ENCODE results near the gene CYP4F22. TPM values are rescaled to one million over a fixed set of nuclear protein-coding genes. Genes with fewer than 3 reads are reported as not detected.

CYP4F22 gene
- total RNA-seq, 1 experiment from 2014 or later, result 4.9 TPM

GRCh38 chr19:15507068-15508034 lies 974 bp upstream of the CYP4F22 start:
- POLR2A ChIA-PET, result no interaction called here
- H3K9me3 ChIP-seq (ENCODE audit: control insufficient read depth in 1 of 2, insufficient read depth in 1 of 2, low read depth in 1 of 2, low read length in 2 of 2), result no peaks in the 10 kb centered on the region
- intact Hi-C loops (cut with micrococcal nuclease), result no loop called here
- H4K20me1 ChIP-seq (ENCODE audit: insufficient read depth), result no peaks in the 10 kb centered on the region
- TF ChIP-seq REST (IDR thresholded peaks at IDR 0.05; ENCODE audit: low read depth) (no peak), EZH2phosphoT487 (IDR thresholded peaks at IDR 0.05; ENCODE audit: borderline replicate concordance) (no peak), ATF3 (IDR thresholded peaks at IDR 0.05) (no peak), POLR2AphosphoS5 (IDR thresholded peaks at IDR 0.05; ENCODE audit: low read depth, low read length) (no peak), YY1 (IDR thresholded peaks at IDR 0.05; ENCODE audit: extremely low read depth, insufficient replicate concordance, low read depth, low read length) (no peak), CEBPB (IDR thresholded peaks at IDR 0.05; ENCODE audit: low read depth) (no peak), EZH2 (IDR thresholded peaks at IDR 0.05) (no peak), JUND (IDR thresholded peaks at IDR 0.05) (no peak), ZFX (IDR thresholded peaks at IDR 0.05) (no peak), POLR2A (IDR thresholded peaks at IDR 0.05; ENCODE audit: borderline replicate concordance, extremely low read depth, insufficient read depth, insufficient read length) (no peak), SP1 (IDR thresholded peaks at IDR 0.05; ENCODE audit: low read depth) (no peak)
- peaks cover 0 to 23% of the 10 kb centered on the region in 2 experiments; a peak in 3 of 4 replicates for H3K4me1 ChIP-seq (ENCODE audit: control insufficient read depth in 1 of 2, insufficient read depth in 2 of 2, low read length in 2 of 2)
- no TSS peak for BruUV-seq (replicated peaks)
- H3K79me2 ChIP-seq (ENCODE audit: insufficient read depth, low read length), result no peaks in the 10 kb centered on the region
- RAD21 ChIA-PET (ENCODE audit: low non-redundant PET in 1 of 2, low total read pairs in 2 of 2, uncharacterized antibody in 2 of 2, unreplicated experiment in 2 of 2), result no interaction called here
- no peaks in the 10 kb centered on the region for H3K36me3 ChIP-seq (ENCODE audit: control insufficient read depth in 1 of 2, insufficient read depth in 2 of 2, low read length in 2 of 2)
- H2AFZ ChIP-seq (ENCODE audit: low read depth, low read length, poor library complexity, severe bottlenecking), result no peak overlapping the region
- H3K4me2 ChIP-seq (ENCODE audit: low read length), result peak overlapping the region; percentile 76
- no peak overlapping the region for H3K9ac ChIP-seq (ENCODE audit: low read length)
- H3K4me3 ChIP-seq (replicated peaks in 1 of 2; ENCODE audit: low read depth in 1 of 2, low read length in 2 of 2), result peak overlapping the region in 1 of 2 experiments; percentile 60; a peak in 1 of 4 replicates
- H3K27me3 ChIP-seq (ENCODE audit: insufficient read depth, low read length), result no peaks in the 10 kb centered on the region
- CTCF ChIA-PET, result no interaction called here
- H3K9me2 ChIP-seq (ENCODE audit: insufficient read depth), result no peaks in the 10 kb centered on the region
- no peak overlapping the region for H3K27ac ChIP-seq (ENCODE audit: low read depth, low read length)
- ATAC-seq, result peak; percentile 8; the same call in 1 of the 2 replicates
- DNase-seq (ENCODE audit: low read depth, low spot score), result no peak

Measured in HCT116 (cell line).